ENCODE results near the gene AIFM1.

GRCh38 chrX:130120746-130121504, 44.7 kb downstream of the AIFM1 start:
- TF ChIP-seq CTCF (IDR thresholded peaks at IDR 0.05) (peak; percentile 63 to 94 (median 88)), EP300 (IDR thresholded peaks at IDR 0.05) (no peak), POLR2AphosphoS5 (IDR thresholded peaks at IDR 0.05) (peak; percentile 18 to 33)

All from upper lobe of left lung (tissue), 4 donors.